ENCODE measurements around the gene TNFRSF1A. TPM values are rescaled to one million over a fixed set of nuclear protein-coding genes. Genes with fewer than 3 reads are reported as not detected.

The TNFRSF1A gene
- total RNA-seq, 1 donor from 2014 or later = 528 TPM

DNA sequence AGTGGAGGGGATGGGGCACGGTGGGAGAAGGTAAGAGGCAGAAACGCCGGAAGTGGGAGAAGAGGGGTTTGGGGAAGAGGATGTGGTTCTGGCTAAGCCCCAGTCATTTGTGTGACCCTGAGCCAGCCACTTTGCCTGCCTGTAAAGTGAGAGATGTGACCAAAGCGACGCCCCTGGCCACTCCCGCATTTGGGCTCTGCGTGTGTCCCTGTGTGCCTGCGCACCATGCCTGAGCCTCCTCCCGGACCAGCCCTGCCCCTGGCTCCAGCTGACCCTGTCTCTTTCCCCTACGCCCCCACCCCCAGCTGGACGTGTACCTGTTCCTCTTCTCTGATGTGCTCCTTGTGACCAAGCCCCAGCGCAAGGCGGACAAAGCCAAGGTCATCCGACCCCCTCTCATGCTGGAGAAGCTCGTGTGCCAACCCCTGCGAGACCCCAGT, 23.4 kb downstream of the TNFRSF1A start:
- peaks cover 5% of the 10 kb centered on the region in 2 donors for H3K4me1 ChIP-seq
- H3K36me3 ChIP-seq = no peaks in the 10 kb centered on the region
- H3K27ac ChIP-seq = no peak overlapping the region
- no peaks in the 10 kb centered on the region for H3K9me3 ChIP-seq
- TF ChIP-seq, protein P1, sequence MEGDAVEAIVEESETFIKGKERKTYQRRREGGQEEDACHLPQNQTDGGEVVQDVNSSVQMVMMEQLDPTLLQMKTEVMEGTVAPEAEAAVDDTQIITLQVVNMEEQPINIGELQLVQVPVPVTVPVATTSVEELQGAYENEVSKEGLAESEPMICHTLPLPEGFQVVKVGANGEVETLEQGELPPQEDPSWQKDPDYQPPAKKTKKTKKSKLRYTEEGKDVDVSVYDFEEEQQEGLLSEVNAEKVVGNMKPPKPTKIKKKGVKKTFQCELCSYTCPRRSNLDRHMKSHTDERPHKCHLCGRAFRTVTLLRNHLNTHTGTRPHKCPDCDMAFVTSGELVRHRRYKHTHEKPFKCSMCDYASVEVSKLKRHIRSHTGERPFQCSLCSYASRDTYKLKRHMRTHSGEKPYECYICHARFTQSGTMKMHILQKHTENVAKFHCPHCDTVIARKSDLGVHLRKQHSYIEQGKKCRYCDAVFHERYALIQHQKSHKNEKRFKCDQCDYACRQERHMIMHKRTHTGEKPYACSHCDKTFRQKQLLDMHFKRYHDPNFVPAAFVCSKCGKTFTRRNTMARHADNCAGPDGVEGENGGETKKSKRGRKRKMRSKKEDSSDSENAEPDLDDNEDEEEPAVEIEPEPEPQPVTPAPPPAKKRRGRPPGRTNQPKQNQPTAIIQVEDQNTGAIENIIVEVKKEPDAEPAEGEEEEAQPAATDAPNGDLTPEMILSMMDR (IDR thresholded peaks at IDR 0.05) = no peak
- no peaks in the 10 kb centered on the region for H3K27me3 ChIP-seq
- H3K4me3 ChIP-seq = no peak overlapping the region
- no peak for DNase-seq (ENCODE audit: low spot score in 2 of 2)
- intact Hi-C loops (cut with DNase I) = no loop called here

DNA sequence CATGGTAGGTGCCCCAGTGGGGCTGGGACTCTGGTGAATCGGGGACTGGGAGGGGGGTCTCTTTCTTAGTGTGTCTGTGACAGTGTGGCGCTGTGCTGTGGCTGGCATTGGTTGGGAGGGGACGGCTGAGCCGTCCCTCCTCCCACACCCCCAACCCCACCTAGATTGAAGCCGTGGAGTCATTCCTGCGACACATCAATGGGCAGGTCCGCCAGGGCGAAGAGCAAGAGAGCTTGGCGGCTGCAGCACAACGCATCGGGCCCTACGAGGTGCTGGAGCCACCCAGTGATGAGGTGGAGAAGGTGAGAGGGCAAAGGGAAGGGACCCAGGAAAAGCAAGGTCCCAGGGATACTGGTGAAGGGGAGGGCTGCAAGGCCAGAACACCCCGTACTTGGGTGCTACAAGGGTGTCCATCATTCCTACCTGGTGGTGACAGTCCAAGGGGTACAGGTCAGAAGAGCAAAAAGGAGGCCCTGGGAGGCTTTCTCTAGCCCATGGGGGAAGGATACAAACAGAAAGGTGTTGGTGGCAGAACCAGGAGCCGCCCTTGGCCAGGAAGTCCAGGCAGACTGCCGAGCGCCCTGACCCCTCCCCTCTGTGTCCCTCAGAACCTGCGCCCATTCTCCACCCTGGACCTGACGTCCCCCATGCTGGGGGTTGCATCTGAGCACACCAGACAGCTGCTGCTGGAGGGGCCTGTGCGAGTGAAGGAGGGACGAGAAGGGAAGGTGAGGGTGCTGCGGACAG, 24.0 kb downstream of the TNFRSF1A start:
- H3K9me3 ChIP-seq = no peaks in the 10 kb centered on the region
- intact Hi-C loops (cut with DNase I) = no loop called here
- no peak overlapping the region for H3K4me3 ChIP-seq
- DNase-seq (ENCODE audit: low spot score in 2 of 2) = no peak
- no peaks in the 10 kb centered on the region for H3K27me3 ChIP-seq
- TF ChIP-seq, protein P1 (IDR thresholded peaks at IDR 0.05) = no peak
- no peak overlapping the region for H3K27ac ChIP-seq
- peaks cover 1 to 3% of the 10 kb centered on the region in 2 donors for H3K4me1 ChIP-seq
- H3K36me3 ChIP-seq = no peaks in the 10 kb centered on the region

DNA sequence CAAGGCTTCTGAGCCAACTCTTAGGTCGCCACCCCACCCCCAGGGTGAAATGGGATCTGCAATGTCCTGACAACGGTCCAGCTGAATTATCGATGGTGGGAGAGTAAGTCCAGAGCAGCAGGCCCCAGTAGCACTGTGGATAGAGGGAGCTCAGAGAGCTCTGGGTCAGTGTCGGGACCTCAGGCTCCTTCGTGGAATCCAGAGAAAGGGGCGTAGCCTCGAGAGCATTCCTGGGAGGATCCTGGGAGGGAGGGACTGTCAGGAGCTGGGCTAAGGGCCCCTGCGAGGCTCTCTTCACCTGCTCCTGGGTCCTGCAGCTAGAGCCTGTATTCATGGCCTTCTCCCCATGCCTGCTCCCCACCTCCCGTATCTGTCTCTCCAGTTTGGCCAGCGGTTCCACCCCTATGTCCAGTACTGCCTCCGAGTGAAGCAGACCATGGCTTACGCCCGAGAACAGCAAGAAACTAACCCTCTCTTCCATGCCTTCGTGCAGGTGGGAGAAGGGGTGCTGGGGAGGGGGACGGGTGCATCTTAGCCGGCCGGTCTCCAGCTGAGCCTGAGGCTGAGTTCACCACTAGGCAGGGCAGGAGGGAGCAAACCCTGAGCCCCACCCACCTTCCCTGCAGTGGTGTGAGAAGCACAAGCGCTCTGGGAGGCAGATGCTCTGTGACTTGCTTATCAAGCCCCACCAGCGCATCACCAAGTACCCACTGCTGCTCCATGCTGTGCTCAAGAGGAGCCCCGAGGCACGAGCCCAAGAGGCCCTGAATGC, 24.8 kb downstream of the TNFRSF1A start:
- no peak for DNase-seq (ENCODE audit: low spot score in 2 of 2)
- TF ChIP-seq, protein P1 (IDR thresholded peaks at IDR 0.05) = no peak
- H3K36me3 ChIP-seq = no peaks in the 10 kb centered on the region
- H3K27ac ChIP-seq = no peak overlapping the region
- H3K4me3 ChIP-seq = no peak overlapping the region
- H3K27me3 ChIP-seq = no peaks in the 10 kb centered on the region
- H3K4me1 ChIP-seq = no peaks in the 10 kb centered on the region
- no peaks in the 10 kb centered on the region for H3K9me3 ChIP-seq
- intact Hi-C loops (cut with DNase I) = no loop called here

DNA sequence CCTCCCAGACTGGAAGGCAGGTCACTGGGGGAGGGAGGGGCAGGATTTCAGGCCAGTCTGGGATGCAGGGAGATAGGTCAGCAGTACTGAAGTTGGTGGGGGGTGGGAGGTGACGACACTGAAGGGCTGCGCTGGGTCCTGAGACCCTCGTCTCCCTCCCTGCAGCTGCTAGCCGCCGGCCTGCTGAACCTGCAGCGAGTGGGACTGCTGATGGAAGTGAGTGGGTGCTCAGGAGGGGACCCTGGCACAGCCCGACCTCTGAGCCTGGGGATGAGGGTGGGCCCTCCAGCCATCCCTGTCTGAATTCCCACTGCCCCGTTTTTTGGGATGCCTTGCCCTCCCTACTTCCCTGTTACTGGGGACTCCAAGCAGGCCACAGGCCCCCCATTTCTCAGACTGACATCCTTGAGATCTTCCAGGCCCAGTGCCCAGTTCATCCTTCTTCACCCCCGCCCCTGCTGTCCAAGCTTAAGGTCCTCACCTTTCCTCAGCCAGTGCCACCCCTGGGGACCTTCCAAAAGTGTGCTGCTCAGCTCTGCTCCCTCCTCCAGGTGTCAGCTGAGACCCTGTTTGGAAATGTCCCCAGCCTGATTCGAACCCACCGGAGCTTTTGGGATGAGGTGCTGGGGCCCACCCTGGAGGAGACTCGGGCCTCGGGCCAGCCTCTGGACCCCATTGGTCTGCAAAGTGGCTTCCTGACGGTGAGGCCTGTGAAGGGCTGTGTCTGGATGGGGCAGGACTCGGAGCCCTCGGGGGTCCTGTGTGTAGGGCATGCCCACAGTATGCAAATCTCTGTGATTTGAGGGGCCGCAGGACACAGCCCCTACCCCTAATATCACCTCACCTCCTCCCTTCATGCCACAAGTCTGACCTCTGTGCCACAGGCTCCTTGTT, 25.9 kb downstream of the TNFRSF1A start:
- TF ChIP-seq, protein P1 (IDR thresholded peaks at IDR 0.05) = no peak
- intact Hi-C loops (cut with DNase I) = no loop called here

DNA sequence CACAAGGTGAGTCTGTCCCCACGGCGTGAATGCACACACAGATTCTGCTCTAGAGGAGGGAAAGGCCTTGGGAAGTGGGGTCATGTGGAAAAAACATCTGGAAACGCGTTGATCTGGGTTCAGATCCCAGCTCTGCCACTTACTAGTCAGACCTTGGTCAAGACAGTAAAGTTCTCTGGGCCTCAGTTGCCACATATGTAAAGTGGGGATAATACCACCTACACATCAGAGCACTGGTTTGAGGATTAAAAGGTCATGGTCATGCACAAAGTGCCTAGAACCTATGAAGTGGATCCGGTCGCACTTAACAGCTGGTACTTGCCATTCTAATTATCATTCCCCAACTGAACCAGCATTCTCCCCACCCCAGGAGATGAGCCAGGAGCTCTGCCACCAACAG, 26.7 kb downstream of the TNFRSF1A start:
- TF ChIP-seq, protein P1 (IDR thresholded peaks at IDR 0.05) = no peak
- Histone ChIP-seq H3K4me3 (no peak overlapping the region), H3K27ac (no peak overlapping the region), H3K36me3 (no peaks in the 10 kb centered on the region), H3K27me3 (peaks cover 8% of the 10 kb centered on the region), H3K4me1 (peaks cover 3 to 6% of the 10 kb centered on the region in 2 donors), H3K9me3 (no peaks in the 10 kb centered on the region)
- intact Hi-C loops (cut with DNase I) = no loop called here
- no peak for DNase-seq (ENCODE audit: low spot score in 2 of 2)

More for the DNA sequence above, 25.9 kb downstream of the TNFRSF1A start:
- Histone ChIP-seq H3K4me1 (no peaks in the 10 kb centered on the region), H3K36me3 (no peaks in the 10 kb centered on the region), H3K9me3 (no peaks in the 10 kb centered on the region), H3K27me3 (peaks cover 1% of the 10 kb centered on the region), H3K4me3 (no peak overlapping the region), H3K27ac (no peak overlapping the region)
- DNase-seq (ENCODE audit: low spot score in 2 of 2) = no peak

All from ascending aorta (tissue), 2 donors.